Measurements from ENCODE around the gene HLA-DMA. TPM values are rescaled to one million over a fixed set of nuclear protein-coding genes. Genes with fewer than 3 reads are reported as not detected.

Gene HLA-DMA
- total and polyA plus RNA-seq, 9 of the 15 experiments (the other 6 are each of a cell fraction or from before 2014, with no cell fraction given): 0.13 to 0.83 (median 0.51) TPM

DNA sequence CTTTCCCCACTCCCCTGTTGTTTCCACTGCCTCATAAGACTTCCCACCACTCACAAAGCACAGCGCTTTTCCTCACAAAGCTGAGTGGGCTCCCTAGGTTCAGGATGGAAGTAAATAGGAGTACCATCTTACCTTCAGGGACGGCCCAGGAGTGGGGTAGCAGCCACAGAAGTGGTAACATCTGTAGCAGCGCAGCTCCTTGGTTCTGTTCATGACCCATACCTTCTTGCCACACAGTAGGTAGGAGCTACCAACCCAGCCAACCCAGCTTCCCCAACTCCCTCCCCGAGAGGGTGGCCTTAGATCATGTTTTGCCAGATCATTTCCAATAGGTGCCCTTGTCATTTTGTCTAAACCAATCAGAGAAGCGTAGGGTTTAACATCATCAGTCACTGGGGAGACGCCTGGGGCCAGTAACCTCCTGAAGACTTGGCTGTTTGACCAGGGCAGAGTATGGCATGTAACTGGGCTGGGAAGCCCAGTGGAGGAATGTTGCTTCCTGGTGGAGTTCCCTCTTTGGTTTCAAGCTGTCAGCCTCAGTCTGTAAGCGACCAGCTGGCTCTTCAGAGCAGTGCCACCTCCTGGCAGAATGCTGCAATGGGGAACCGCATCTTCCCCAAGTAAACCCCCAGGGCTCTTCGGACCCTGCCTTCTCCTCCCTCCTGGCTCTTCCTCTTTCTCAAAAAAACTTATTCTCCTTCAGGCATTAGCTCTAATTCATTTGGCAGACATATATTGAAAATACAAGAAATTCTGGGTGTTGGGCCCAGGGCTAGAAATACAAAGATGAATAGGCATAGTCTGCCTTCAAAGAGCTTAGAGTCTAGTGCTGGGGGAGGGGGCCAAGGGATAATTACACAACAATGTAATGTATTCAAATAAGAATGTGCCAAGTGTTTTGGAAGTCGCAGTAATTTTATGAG is at the start of gene HLA-DMA (continued):
- TF ChIP-seq PYGO2 (tag; IDR thresholded peaks at IDR 0.05): no peak
- no peak for TF ChIP-seq PTBP1 (IDR thresholded peaks at IDR 0.05; ENCODE audit: low read depth, low read length)
- TF ChIP-seq, protein P1, sequence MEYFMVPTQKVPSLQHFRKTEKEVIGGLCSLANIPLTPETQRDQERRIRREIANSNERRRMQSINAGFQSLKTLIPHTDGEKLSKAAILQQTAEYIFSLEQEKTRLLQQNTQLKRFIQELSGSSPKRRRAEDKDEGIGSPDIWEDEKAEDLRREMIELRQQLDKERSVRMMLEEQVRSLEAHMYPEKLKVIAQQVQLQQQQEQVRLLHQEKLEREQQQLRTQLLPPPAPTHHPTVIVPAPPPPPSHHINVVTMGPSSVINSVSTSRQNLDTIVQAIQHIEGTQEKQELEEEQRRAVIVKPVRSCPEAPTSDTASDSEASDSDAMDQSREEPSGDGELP (CRISPR knock-in tag; IDR thresholded peaks at IDR 0.05; ENCODE audit: borderline replicate concordance): peak; percentile 92
- no peak for TF ChIP-seq ZFP1 (CRISPR knock-in tag; IDR thresholded peaks at IDR 0.05)
- TF ChIP-seq, protein P2, sequence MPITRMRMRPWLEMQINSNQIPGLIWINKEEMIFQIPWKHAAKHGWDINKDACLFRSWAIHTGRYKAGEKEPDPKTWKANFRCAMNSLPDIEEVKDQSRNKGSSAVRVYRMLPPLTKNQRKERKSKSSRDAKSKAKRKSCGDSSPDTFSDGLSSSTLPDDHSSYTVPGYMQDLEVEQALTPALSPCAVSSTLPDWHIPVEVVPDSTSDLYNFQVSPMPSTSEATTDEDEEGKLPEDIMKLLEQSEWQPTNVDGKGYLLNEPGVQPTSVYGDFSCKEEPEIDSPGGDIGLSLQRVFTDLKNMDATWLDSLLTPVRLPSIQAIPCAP (CRISPR knock-in tag; IDR thresholded peaks at IDR 0.05; ENCODE audit: borderline replicate concordance): no peak
- TF ChIP-seq, protein P3, sequence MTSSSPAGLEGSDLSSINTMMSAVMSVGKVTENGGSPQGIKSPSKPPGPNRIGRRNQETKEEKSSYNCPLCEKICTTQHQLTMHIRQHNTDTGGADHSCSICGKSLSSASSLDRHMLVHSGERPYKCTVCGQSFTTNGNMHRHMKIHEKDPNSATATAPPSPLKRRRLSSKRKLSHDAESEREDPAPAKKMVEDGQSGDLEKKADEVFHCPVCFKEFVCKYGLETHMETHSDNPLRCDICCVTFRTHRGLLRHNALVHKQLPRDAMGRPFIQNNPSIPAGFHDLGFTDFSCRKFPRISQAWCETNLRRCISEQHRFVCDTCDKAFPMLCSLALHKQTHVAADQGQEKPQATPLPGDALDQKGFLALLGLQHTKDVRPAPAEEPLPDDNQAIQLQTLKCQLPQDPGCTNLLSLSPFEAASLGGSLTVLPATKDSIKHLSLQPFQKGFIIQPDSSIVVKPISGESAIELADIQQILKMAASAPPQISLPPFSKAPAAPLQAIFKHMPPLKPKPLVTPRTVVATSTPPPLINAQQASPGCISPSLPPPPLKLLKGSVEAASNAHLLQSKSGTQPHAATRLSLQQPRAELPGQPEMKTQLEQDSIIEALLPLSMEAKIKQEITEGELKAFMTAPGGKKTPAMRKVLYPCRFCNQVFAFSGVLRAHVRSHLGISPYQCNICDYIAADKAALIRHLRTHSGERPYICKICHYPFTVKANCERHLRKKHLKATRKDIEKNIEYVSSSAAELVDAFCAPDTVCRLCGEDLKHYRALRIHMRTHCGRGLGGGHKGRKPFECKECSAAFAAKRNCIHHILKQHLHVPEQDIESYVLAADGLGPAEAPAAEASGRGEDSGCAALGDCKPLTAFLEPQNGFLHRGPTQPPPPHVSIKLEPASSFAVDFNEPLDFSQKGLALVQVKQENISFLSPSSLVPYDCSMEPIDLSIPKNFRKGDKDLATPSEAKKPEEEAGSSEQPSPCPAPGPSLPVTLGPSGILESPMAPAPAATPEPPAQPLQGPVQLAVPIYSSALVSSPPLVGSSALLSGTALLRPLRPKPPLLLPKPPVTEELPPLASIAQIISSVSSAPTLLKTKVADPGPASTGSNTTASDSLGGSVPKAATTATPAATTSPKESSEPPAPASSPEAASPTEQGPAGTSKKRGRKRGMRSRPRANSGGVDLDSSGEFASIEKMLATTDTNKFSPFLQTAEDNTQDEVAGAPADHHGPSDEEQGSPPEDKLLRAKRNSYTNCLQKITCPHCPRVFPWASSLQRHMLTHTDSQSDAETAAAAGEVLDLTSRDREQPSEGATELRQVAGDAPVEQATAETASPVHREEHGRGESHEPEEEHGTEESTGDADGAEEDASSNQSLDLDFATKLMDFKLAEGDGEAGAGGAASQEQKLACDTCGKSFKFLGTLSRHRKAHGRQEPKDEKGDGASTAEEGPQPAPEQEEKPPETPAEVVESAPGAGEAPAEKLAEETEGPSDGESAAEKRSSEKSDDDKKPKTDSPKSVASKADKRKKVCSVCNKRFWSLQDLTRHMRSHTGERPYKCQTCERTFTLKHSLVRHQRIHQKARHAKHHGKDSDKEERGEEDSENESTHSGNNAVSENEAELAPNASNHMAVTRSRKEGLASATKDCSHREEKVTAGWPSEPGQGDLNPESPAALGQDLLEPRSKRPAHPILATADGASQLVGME (CRISPR knock-in tag; IDR thresholded peaks at IDR 0.05): no peak
- TF ChIP-seq, protein P4, sequence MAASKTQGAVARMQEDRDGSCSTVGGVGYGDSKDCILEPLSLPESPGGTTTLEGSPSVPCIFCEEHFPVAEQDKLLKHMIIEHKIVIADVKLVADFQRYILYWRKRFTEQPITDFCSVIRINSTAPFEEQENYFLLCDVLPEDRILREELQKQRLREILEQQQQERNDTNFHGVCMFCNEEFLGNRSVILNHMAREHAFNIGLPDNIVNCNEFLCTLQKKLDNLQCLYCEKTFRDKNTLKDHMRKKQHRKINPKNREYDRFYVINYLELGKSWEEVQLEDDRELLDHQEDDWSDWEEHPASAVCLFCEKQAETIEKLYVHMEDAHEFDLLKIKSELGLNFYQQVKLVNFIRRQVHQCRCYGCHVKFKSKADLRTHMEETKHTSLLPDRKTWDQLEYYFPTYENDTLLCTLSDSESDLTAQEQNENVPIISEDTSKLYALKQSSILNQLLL (CRISPR knock-in tag; IDR thresholded peaks at IDR 0.05; ENCODE audit: borderline replicate concordance): no peak
- no peak for TF ChIP-seq XRCC5 (IDR thresholded peaks at IDR 0.05; ENCODE audit: low read depth, low read length)
- TF ChIP-seq ZNF384 (IDR thresholded peaks at IDR 0.05; ENCODE audit: low read depth, low read length): no peak
- TF ChIP-seq CBX3 (IDR thresholded peaks at IDR 0.05; ENCODE audit: borderline replicate concordance in 1 of 2, low read length in 2 of 2): 0 out of 3 replicates have a peak, but pooled peaks of 1 of the 2 experiments have one; percentile 49
- TF ChIP-seq, protein P5, sequence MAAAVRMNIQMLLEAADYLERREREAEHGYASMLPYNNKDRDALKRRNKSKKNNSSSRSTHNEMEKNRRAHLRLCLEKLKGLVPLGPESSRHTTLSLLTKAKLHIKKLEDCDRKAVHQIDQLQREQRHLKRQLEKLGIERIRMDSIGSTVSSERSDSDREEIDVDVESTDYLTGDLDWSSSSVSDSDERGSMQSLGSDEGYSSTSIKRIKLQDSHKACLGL (CRISPR knock-in tag; IDR thresholded peaks at IDR 0.05; ENCODE audit: borderline replicate concordance, poor library complexity, severe bottlenecking): no peak
- peak; percentile 56 for TF ChIP-seq FOS (IDR thresholded peaks at IDR 0.05; ENCODE audit: extremely low read depth, insufficient read length)
- TF ChIP-seq PPARD (CRISPR knock-in tag; IDR thresholded peaks at IDR 0.05): no peak
- no peak for TF ChIP-seq ZNF76 (CRISPR knock-in tag; IDR thresholded peaks at IDR 0.05; ENCODE audit: borderline replicate concordance)

Data from K562 (cell line).